Activated effector memory CD4-positive, alpha-beta T cell treated with Interleukin-2 at 50 U/mL for 16 hours (primary cell): Measurements from ENCODE around the gene ANKS4B.

ENCODE experiments used
- DNase-seq: peaks from one replicate; pipeline ENCODE4 v3.0.0-alpha.2; 2020

ANKS4B gene

DNA sequence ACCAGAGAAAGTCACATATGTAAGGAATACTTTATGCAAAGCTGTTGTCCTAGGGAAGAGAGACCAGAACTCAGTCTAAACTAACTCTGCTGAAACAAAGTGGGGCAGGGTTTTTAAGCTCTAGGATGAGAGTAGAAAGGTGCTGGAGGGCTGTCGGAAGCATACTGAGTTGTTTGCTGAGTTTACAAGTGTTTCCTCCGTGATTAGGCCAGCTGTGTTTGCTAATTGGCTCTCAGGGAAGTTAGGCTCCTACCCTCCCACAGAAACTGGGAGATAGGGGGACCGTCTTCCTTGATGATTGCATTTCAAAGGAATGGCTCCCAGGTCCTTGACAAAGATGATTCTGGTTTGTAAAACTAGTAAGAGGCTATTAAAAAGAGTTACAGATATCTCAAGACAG is 69.0 kb downstream of the ANKS4B start:
- no peak for DNase-seq

DNA sequence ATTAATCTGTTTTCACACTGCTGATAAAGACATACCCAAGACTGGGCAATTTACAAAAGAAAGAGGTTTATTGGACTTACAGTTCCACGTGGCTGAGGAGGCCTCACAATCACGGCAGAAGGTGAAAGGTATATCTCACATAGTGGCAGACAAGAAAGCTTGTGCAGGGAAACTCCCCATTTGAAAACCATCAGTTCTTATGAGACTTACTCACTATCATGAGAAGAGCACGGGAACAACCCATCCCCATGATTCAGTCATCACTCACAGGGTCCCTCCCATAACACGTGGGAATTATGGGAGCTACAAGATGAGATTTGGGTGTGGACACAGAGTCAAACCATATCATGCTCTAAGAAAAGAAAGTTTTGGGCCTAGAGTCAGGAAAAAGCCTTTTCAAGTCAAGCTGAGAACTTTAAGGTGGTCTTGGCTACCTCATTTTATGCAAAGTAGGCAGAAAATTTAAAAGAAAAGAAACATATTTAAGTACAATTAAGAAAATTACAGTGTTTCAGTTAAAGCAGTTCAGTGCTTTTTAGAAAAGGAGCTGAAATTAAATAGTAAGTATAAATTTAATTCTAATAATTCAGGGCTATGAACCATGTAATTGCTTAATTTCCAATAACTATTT is 69.5 kb downstream of the ANKS4B start:
- no peak for DNase-seq
